Adrenal gland (tissue), 5 donors: ENCODE measurements around the gene TOMT.

Source experiments
- POLR2A ChIP-seq, 2 donors: fragments of 450-650 bp; IDR thresholded peaks; one replicate each; pipeline ENCODE4 v1.6.1; 2017; ENCODE audit warnings: antibody characterized with exemption in 2 of 2, mild to moderate bottlenecking in 2 of 2, moderate library complexity in 1 of 2
- TF ChIP-seq, protein P1 (sequence below), 6 experiments: fragments of 450-650 bp in 4 of 6; fragments of 200-600 bp in 2 of 6; sonication (generic) in 1 of 6; IDR thresholded peaks; 1 replicate in 5 of 6; 2 replicates in 1 of 6; pipeline versions ENCODE4 v1.5.1 to v1.8.0; 2016 to 2021; ENCODE audit warnings: antibody characterized with exemption in 6 of 6, mild to moderate bottlenecking in 2 of 6, moderate library complexity in 1 of 6
- donor health status: DM: no; HTN: no; CAD: no.

GRCh38 chr11:72079819-72080325 is 25.9 kb upstream of the TOMT start:
- TF ChIP-seq, protein P1, sequence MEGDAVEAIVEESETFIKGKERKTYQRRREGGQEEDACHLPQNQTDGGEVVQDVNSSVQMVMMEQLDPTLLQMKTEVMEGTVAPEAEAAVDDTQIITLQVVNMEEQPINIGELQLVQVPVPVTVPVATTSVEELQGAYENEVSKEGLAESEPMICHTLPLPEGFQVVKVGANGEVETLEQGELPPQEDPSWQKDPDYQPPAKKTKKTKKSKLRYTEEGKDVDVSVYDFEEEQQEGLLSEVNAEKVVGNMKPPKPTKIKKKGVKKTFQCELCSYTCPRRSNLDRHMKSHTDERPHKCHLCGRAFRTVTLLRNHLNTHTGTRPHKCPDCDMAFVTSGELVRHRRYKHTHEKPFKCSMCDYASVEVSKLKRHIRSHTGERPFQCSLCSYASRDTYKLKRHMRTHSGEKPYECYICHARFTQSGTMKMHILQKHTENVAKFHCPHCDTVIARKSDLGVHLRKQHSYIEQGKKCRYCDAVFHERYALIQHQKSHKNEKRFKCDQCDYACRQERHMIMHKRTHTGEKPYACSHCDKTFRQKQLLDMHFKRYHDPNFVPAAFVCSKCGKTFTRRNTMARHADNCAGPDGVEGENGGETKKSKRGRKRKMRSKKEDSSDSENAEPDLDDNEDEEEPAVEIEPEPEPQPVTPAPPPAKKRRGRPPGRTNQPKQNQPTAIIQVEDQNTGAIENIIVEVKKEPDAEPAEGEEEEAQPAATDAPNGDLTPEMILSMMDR (IDR thresholded peaks at IDR 0.05): no peak
- TF ChIP-seq POLR2A (IDR thresholded peaks at IDR 0.05): no peak
